HEK293 (cell line): ENCODE measurements around the gene ATOSA.

ENCODE experiments used
- CTCF ChIA-PET: fragments of 350-600 bp; formaldehyde crosslinking; extraction: SDS; loops from one replicate; lab custom pipeline; 2021; ENCODE audit warnings: antibody characterized with exemption; lab: Yijun Ruan, JAX
- POLR2A ChIA-PET: fragments of 300-600 bp; formaldehyde crosslinking; extraction: SDS; loops from one replicate; lab custom pipeline; 2020; ENCODE audit warnings: antibody characterized with exemption, inconsistent platforms; lab: Yijun Ruan, JAX
- H3K27ac ChIP-seq: fragments of 200-500 bp; sonication (Bioruptor generic); 2 replicates; pipeline ENCODE4 v1.5.1; 2014; ENCODE audit warnings: low read depth, low read length, control low read depth, inconsistent platforms; ENCODE audit errors: extremely low read depth
- H3K36me3 ChIP-seq, 2 experiments: fragments of 200-500 bp in 1 of 2; sonication (Bioruptor generic) in 1 of 2; 1 replicate in 1 of 2; 2 replicates in 1 of 2; pipeline ENCODE4 v1.5.1; 2014 to 2017; ENCODE audit warnings: inconsistent platforms in 2 of 2, low read length in 2 of 2; ENCODE audit not compliant: control insufficient read depth in 2 of 2, insufficient read depth in 1 of 2
- H3K4me1 ChIP-seq: fragments of 200-500 bp; sonication (Bioruptor generic); 2 replicates; pipeline ENCODE4 v1.5.1; 2014; ENCODE audit warnings: mild to moderate bottlenecking, low read length, inconsistent platforms; ENCODE audit not compliant: control insufficient read depth, insufficient read depth
- H3K4me3 ChIP-seq: 2 replicates; pipeline ENCODE4 v1.5.1; 2011; ENCODE audit warnings: low read depth, mild to moderate bottlenecking, control low read depth, low read length, moderate library complexity
- H3K9me3 ChIP-seq: fragments of 200-500 bp; sonication (Bioruptor generic); 2 replicates; pipeline ENCODE4 v1.5.1; 2014; ENCODE audit warnings: low read depth, low read length, inconsistent platforms; ENCODE audit not compliant: control insufficient read depth, insufficient read depth
- GLI2 ChIP-seq: fragments of 450-650 bp; formaldehyde crosslinking; IDR thresholded peaks from 2 replicates; pipeline ENCODE4; 2017; ENCODE audit warnings: missing biosample characterization, missing genetic modification characterization, low read depth, borderline replicate concordance
- KLF10 ChIP-seq: fragments of 450-650 bp; IDR thresholded peaks from 2 replicates; pipeline ENCODE4 v1.5.1; 2018; ENCODE audit warnings: missing biosample characterization, mild to moderate bottlenecking, missing genetic modification characterization
- MZF1 ChIP-seq: fragments of 450-650 bp; formaldehyde crosslinking; IDR thresholded peaks from 2 replicates; pipeline ENCODE4 v1.5.1; 2017; ENCODE audit warnings: missing biosample characterization, missing genetic modification characterization, borderline replicate concordance
- OSR2 ChIP-seq: fragments of 450-650 bp; formaldehyde crosslinking; IDR thresholded peaks from 2 replicates; pipeline ENCODE4 v1.5.1; 2016; ENCODE audit warnings: missing biosample characterization, missing genetic modification characterization
- PRDM10 ChIP-seq: fragments of 450-650 bp; formaldehyde crosslinking; IDR thresholded peaks from 2 replicates; pipeline ENCODE4 v1.5.1; 2016; ENCODE audit warnings: missing biosample characterization, missing genetic modification characterization
- SALL2 ChIP-seq: fragments of 450-650 bp; formaldehyde crosslinking; IDR thresholded peaks from 2 replicates; pipeline ENCODE4 v1.5.0; 2017; ENCODE audit warnings: missing biosample characterization, mild to moderate bottlenecking, missing genetic modification characterization, borderline replicate concordance
- SP7 ChIP-seq: fragments of 450-650 bp; formaldehyde crosslinking; IDR thresholded peaks from 2 replicates; pipeline ENCODE4 v1.5.1; 2016; ENCODE audit warnings: missing biosample characterization, missing genetic modification characterization
- ZBTB17 ChIP-seq: fragments of 450-650 bp; formaldehyde crosslinking; IDR thresholded peaks from 2 replicates; pipeline ENCODE4 v1.5.1; 2016; ENCODE audit warnings: missing biosample characterization, missing genetic modification characterization
- ZBTB6 ChIP-seq: fragments of 450-650 bp; formaldehyde crosslinking; IDR thresholded peaks from 2 replicates; pipeline ENCODE4 v1.5.1; 2017; ENCODE audit warnings: missing biosample characterization, missing genetic modification characterization
- ZNF146 ChIP-seq: fragments of 450-650 bp; formaldehyde crosslinking; IDR thresholded peaks from 2 replicates; pipeline ENCODE4 v1.5.1; 2016; ENCODE audit warnings: missing biosample characterization, missing genetic modification characterization
- ZNF148 ChIP-seq: fragments of 450-650 bp; formaldehyde crosslinking; IDR thresholded peaks from 2 replicates; pipeline ENCODE4 v1.5.0; 2017; ENCODE audit warnings: missing biosample characterization, missing genetic modification characterization, borderline replicate concordance
- ZNF202 ChIP-seq: fragments of 450-650 bp; formaldehyde crosslinking; IDR thresholded peaks from 2 replicates; pipeline ENCODE4 v1.5.1; 2016; ENCODE audit warnings: missing biosample characterization, missing genetic modification characterization, borderline replicate concordance
- ZNF335 ChIP-seq: fragments of 450-650 bp; formaldehyde crosslinking; conservative IDR thresholded peaks from 2 replicates; pipeline ENCODE4 v1.5.1; 2016; ENCODE audit warnings: missing biosample characterization, missing genetic modification characterization
- ZNF366 ChIP-seq: fragments of 450-650 bp; formaldehyde crosslinking; conservative IDR thresholded peaks from 2 replicates; pipeline ENCODE4 v1.5.1; 2016; ENCODE audit warnings: missing biosample characterization, missing genetic modification characterization
- ZNF394 ChIP-seq: fragments of 450-650 bp; formaldehyde crosslinking; IDR thresholded peaks from 2 replicates; pipeline ENCODE4 v1.5.1; 2016; ENCODE audit warnings: missing biosample characterization, missing genetic modification characterization, mild to moderate bottlenecking, moderate library complexity, borderline replicate concordance
- ZNF561 ChIP-seq: fragments of 450-650 bp; IDR thresholded peaks from 2 replicates; pipeline ENCODE4 v1.5.1; 2018; ENCODE audit warnings: missing biosample characterization, missing genetic modification characterization, borderline replicate concordance
- ZNF600 ChIP-seq: fragments of 450-650 bp; formaldehyde crosslinking; IDR thresholded peaks from 2 replicates; pipeline ENCODE4 v1.5.1; 2016; ENCODE audit warnings: missing biosample characterization, missing genetic modification characterization
- ZNF664 ChIP-seq: fragments of 450-650 bp; formaldehyde crosslinking; IDR thresholded peaks from 2 replicates; pipeline ENCODE4 v1.5.1; 2016; ENCODE audit warnings: missing biosample characterization, missing genetic modification characterization
- ZNF707 ChIP-seq: fragments of 450-650 bp; formaldehyde crosslinking; IDR thresholded peaks from 2 replicates; pipeline ENCODE4 v1.5.1; 2016; ENCODE audit warnings: missing biosample characterization, missing genetic modification characterization
- ZNF76 ChIP-seq: fragments of 450-650 bp; formaldehyde crosslinking; IDR thresholded peaks from 2 replicates; pipeline ENCODE4; 2016; ENCODE audit warnings: low read depth, missing biosample characterization, missing genetic modification characterization, borderline replicate concordance
- TF ChIP-seq, protein P1 (sequence below): fragments of 450-650 bp; formaldehyde crosslinking; IDR thresholded peaks from 2 replicates; pipeline ENCODE4 v1.5.1; 2017; ENCODE audit warnings: missing biosample characterization, missing genetic modification characterization
- TF ChIP-seq, protein P2 (sequence below): fragments of 450-650 bp; formaldehyde crosslinking; IDR thresholded peaks from 2 replicates; pipeline ENCODE4; 2016; ENCODE audit warnings: missing biosample characterization, missing genetic modification characterization
- TF ChIP-seq, protein P3 (sequence below): fragments of 450-650 bp; formaldehyde crosslinking; IDR thresholded peaks from 2 replicates; pipeline ENCODE4 v1.5.1; 2017; ENCODE audit warnings: missing biosample characterization, missing genetic modification characterization

Gene ATOSA

GRCh38 chr15:52653431-52653964, 25.7 kb downstream of the ATOSA start:
- Histone ChIP-seq H3K4me1 (peaks cover 11% of the 10 kb centered on the region; the same call in 1 of the 2 replicates), H3K27ac (peak overlapping the region; percentile 46), H3K9me3 (no peaks in the 10 kb centered on the region), H3K4me3 (no peak overlapping the region), H3K36me3 (no peaks in the 10 kb centered on the region; a peak in 1 of 3 replicates)
- POLR2A ChIA-PET, result interaction anchor here (1.2 kb wide), 1 partner anchor 26 kb away, joined by 6 read pairs; the partner anchor contains the start of gene ATOSA
- 0 out of 2 replicates have a peak, but pooled peaks have one; percentile 26 for TF ChIP-seq ZNF335 (tag by site-specific recombination)
- 0 out of 2 replicates have a peak, but pooled peaks have one; percentile 1 for TF ChIP-seq PRDM10 (tag by site-specific recombination)
- 0 out of 2 replicates have a peak, but pooled peaks have one; percentile 34 for TF ChIP-seq SP7 (tag by site-specific recombination)
- 0 out of 2 replicates have a peak, but pooled peaks have one; percentile 9 for TF ChIP-seq ZNF561 (tag by site-specific recombination)
- TF ChIP-seq, protein P1, sequence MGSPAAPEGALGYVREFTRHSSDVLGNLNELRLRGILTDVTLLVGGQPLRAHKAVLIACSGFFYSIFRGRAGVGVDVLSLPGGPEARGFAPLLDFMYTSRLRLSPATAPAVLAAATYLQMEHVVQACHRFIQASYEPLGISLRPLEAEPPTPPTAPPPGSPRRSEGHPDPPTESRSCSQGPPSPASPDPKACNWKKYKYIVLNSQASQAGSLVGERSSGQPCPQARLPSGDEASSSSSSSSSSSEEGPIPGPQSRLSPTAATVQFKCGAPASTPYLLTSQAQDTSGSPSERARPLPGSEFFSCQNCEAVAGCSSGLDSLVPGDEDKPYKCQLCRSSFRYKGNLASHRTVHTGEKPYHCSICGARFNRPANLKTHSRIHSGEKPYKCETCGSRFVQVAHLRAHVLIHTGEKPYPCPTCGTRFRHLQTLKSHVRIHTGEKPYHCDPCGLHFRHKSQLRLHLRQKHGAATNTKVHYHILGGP (tag by site-specific recombination), result no peak
- no peak for TF ChIP-seq GLI2 (tag by site-specific recombination)
- TF ChIP-seq ZBTB17 (tag by site-specific recombination), result peak; percentile 49; the same call in 1 of the 2 replicates
- TF ChIP-seq ZNF146 (tag by site-specific recombination), result no peak
- TF ChIP-seq ZNF600, result 0 out of 2 replicates have a peak, but pooled peaks have one; percentile 39
- no peak for TF ChIP-seq SALL2
- no peak for TF ChIP-seq ZNF366 (tag by site-specific recombination)
- TF ChIP-seq ZNF76 (tag by site-specific recombination), result no peak
- TF ChIP-seq, protein P2, sequence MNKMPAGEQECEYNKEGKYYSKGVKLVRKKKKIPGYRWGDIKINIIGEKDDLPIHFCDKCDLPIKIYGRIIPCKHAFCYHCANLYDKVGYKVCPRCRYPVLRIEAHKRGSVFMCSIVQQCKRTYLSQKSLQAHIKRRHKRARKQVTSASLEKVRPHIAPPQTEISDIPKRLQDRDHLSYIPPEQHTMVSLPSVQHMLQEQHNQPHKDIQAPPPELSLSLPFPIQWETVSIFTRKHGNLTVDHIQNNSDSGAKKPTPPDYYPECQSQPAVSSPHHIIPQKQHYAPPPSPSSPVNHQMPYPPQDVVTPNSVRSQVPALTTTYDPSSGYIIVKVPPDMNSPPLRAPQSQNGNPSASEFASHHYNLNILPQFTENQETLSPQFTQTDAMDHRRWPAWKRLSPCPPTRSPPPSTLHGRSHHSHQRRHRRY (tag by site-specific recombination), result no peak
- TF ChIP-seq KLF10, result peak; percentile 3; the same call in 1 of the 2 replicates
- CTCF ChIA-PET, result interaction anchor here (0.8 kb wide), 1 partner anchor 397 kb away, joined by 4 read pairs; no protein-coding TSS in a partner anchor

GRCh38 chr15:52652984-52653383, 26.2 kb downstream of the ATOSA start:
- Histone ChIP-seq H3K36me3 (no peaks in the 10 kb centered on the region; a peak in 1 of 3 replicates), H3K27ac (peak overlapping the region; percentile 46), H3K9me3 (no peaks in the 10 kb centered on the region), H3K4me3 (no peak overlapping the region), H3K4me1 (peaks cover 11% of the 10 kb centered on the region; the same call in 1 of the 2 replicates)
- ChIA-PET POLR2A (interaction anchor here (1.2 kb wide), 1 partner anchor 26 kb away, joined by 6 read pairs; the partner anchor contains the start of gene ATOSA), CTCF (interaction anchor here (0.8 kb wide), 1 partner anchor 396 kb away, joined by 4 read pairs; no protein-coding TSS in a partner anchor)
- TF ChIP-seq, protein P3, sequence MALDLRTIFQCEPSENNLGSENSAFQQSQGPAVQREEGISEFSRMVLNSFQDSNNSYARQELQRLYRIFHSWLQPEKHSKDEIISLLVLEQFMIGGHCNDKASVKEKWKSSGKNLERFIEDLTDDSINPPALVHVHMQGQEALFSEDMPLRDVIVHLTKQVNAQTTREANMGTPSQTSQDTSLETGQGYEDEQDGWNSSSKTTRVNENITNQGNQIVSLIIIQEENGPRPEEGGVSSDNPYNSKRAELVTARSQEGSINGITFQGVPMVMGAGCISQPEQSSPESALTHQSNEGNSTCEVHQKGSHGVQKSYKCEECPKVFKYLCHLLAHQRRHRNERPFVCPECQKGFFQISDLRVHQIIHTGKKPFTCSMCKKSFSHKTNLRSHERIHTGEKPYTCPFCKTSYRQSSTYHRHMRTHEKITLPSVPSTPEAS, result no peak
- TF ChIP-seq OSR2, result peak; percentile 73
- no peak for TF ChIP-seq ZNF394 (tag by site-specific recombination)
- TF ChIP-seq ZNF707 (tag by site-specific recombination), result no peak
- no peak for TF ChIP-seq ZNF148 (tag by site-specific recombination)
- no peak for TF ChIP-seq ZNF664 (tag by site-specific recombination)
- peak; percentile 26; the same call in 1 of the 2 replicates for TF ChIP-seq ZBTB6
- TF ChIP-seq MZF1 (tag by site-specific recombination), result no peak
- TF ChIP-seq ZNF202, result no peak
